GM12865 (cell line): ENCODE data around the gene SYNM.

Experiments used
- DNase-seq: peaks from one replicate; pipeline ENCODE4 v3.0.0; 2010; ENCODE audit warnings: low read depth
- H3K4me3 ChIP-seq: 2 replicates; pipeline ENCODE4 v1.5.1; 2011; ENCODE audit warnings: mild to moderate bottlenecking, low read depth, low read length, control low read depth
- CTCF ChIP-seq: IDR thresholded peaks from 2 replicates; pipeline ENCODE4 v1.5.1; 2011; ENCODE audit warnings: low read length, control low read depth, low read depth, inconsistent platforms; ENCODE audit not compliant: insufficient read depth; ENCODE audit errors: missing control alignments

Gene SYNM

GRCh38 chr15:99115300-99116215 lies 10.7 kb downstream of the SYNM start:
- TF ChIP-seq CTCF: no peak
- H3K4me3 ChIP-seq: no peak overlapping the region
- no peak for DNase-seq

- no peak for DNase-seq
- no peak for TF ChIP-seq CTCF
- H3K4me3 ChIP-seq: no peak overlapping the region
Observed at GRCh38 chr15:99117111-99117510, 12.2 kb downstream of the SYNM start.

GRCh38 chr15:99117563-99118257 lies 12.8 kb downstream of the SYNM start:
- no peak for TF ChIP-seq CTCF

GRCh38 chr15:99118258-99118632 lies 13.4 kb downstream of the SYNM start:
- no peak for TF ChIP-seq CTCF
- no peak overlapping the region for H3K4me3 ChIP-seq
- DNase-seq: no peak

More at GRCh38 chr15:99117563-99118257, 12.8 kb downstream of the SYNM start:
- no peak for DNase-seq
- H3K4me3 ChIP-seq: no peak overlapping the region

GRCh38 chr15:99118801-99119546 lies 14.1 kb downstream of the SYNM start:
- DNase-seq: no peak
- no peak overlapping the region for H3K4me3 ChIP-seq
- TF ChIP-seq CTCF: no peak

GRCh38 chr15:99120050-99120777 lies 15.3 kb downstream of the SYNM start:
- no peak for TF ChIP-seq CTCF
- DNase-seq: no peak
- H3K4me3 ChIP-seq: no peak overlapping the region
